GM21717 (cell line): ENCODE results near the gene OR13C9.
"Not testable (repeated sequence)": the region's sequence is repeated elsewhere in the genome, so short reads cannot be mapped to it uniquely, and the experiment has no call there.

Experiments
- ATAC-seq: cut with Tn5 transposase; IDR thresholded peaks from one replicate; pipeline ENCODE4 v1.9.1; 2021; ENCODE audit warnings: mild to moderate bottlenecking, moderate library complexity; ENCODE audit not compliant: unreplicated experiment

The OR13C9 gene, protein sequence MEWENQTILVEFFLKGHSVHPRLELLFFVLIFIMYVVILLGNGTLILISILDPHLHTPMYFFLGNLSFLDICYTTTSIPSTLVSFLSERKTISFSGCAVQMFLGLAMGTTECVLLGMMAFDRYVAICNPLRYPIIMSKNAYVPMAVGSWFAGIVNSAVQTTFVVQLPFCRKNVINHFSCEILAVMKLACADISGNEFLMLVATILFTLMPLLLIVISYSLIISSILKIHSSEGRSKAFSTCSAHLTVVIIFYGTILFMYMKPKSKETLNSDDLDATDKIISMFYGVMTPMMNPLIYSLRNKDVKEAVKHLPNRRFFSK

DNA sequence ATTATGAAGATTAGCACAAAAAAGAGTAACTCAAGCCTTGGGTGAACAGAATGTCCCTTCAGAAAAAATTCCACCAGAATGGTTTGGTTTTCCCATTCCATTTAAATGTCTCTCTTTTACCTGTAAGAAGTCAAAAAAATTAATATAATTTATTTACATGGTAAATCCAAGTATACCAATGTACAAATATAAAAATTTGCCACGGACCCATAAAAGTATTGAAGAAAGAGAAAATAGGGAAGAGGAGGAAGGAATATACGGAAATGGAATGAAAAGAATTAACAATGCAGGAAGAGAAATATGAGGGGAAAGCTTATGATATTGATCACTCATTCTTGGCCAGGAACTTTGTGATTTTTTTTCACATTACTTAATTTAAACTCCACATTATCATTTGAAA is at the start of gene OR13C9:
Gene OR13C9 (minus strand): TSS at position 101 of the 400 bp plus-strand sequence. CDS start 0 bp downstream, at position 101.
- no peak for ATAC-seq

DNA sequence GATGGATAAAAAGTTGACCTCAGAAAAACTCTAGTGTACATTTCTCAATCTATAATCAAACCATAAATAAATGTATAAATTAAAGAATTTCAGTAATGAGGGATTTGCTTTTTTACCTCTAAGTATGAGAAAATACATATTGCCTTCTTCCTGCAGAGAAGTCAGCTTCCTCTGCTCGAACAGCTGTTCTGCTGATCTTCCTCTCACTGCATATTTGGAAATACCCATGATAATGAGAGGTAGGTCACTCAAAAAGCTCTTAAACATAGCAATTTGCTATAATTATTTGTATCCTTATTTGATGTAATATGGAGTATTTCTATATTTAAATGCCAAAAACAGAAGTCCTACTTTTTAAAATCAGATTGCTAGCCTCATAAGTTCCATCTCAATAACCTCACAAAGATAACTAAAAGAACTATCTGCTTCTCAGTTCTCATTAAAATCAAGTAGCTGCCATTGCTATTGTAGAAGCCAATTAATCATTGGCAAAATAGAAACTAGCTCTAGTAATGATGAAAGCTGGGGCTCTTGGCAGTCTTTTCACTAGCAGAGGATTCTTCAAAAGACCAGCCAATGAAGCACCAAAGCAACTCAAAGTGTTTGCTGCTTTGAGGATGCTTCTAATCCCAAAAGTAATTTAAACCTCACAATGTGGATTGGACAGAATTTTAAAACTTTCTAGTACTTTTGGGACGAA is 40.6 kb upstream of the OR13C9 start:
- ATAC-seq: no peak

DNA sequence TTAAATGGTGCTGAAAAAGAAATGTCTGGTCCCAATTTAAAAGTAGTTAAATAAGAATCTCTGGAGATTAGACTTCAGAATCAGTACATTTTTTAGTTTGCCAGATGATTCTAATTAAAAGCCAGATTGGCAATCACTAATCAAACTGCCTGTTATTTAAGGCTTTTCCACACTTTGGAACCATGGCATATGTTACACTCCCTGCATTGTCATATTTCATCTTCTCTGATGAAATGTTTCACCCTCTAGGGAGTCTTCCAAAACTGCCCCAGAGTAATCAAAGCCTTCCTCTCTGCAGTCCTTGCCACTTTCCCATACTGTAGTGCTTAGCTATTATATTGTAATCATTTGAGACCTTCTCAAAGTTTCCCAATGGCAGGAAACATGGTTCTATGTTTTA is 17.5 kb upstream of the OR13C9 start:
- no peak for ATAC-seq

DNA sequence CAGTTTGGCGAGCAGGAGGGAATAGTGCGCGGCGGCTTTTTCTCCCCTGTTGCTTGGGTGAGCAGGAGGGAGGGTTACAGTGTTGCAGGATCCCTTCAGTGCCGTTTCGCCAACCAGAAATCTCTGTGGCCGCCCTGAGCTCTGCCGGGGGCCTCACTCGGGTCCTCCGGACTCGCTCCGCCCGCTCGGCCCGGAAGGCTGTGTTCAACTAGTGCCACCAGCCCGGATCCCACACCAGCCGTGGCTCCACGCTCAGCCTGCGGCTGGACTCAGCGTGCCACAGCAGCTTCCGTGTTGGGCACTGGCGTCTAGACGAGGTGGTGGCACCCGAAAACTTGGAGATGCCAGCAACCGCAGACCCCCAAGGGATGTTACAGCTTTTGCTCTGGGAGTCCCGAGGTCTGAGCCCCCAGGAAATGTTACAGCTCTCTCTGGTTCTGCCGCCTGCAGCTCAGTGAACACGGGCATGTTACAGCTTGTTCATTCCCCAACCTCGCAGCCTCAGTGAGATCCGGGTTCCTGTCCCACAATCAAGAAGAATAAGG is 16.0 kb upstream of the OR13C9 start:
- no peak for ATAC-seq

DNA sequence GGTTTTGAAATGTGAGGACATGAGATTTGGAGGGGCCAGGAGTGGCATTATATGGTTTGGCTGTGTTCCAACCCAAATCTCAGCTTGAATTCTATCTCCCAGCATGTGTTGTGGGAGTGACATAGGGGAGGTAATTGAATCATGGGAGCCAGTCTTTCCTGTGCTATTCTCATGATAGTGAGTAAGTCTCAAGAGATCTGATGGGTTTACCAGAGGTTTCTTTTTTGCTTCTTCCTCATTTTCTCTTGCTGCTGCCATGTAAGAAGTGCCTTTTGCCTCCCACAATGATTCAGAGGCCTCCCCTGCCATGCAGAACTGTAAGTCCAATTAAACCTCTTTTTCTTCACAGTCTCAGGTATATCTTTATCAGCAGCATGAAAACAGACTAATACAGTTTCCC is 8.0 kb upstream of the OR13C9 start:
- not testable (repeated sequence) for ATAC-seq

DNA sequence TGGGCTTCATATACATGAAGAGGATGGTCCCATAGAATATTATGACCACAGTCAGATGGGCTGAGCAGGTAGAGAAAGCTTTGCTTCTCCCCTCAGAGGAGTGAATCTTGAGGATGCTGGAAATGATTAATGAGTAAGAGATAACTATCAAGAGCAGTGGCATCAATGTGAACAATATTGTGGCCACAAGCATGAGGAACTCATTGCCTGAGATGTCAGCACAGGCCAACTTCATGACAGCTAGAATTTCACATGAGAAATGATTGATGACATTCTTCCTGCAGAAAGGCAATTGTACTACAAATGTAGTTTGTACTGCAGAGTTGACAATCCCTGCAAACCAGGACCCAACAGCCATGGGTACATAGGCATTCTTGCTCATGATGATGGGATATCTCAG is 586 bp downstream of the OR13C9 start:
- no peak for ATAC-seq

DNA sequence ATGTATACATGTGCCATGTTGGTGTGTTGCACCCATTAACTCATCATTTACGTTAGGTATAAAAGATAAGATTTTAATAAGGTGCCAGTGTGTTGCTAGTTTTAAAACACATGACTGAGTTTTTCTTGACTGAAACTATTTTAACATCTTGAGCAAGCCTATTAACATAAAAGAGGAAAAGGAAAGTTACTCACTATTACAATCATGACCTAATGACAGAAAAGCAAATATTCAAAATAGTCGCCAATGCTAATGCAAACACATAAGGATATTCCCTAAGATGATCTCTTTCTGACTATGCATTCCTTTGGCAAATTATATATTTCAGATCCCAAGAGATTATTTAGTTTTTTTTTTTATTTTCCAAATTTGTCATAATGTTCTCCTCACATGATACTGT is 6.8 kb downstream of the OR13C9 start:
- ATAC-seq: no peak

DNA sequence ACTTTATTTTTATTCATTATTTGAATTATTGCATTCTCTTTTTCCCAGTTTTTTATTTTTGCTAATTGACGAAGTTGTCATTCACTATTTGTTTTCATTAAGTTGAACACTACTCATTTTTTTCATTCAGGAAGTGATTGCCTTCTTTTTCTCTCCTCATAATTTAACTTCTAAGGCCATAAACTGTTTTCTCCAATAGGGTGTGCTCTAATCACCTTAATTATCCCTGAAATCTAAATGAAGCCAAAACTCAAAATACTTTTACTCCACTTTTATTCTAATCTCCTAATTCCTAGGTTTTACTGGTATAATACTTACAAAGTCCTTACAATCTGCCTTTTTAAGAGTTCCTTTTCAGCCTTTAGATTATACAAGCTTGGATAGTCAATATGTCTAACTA is 9.7 kb downstream of the OR13C9 start:
- ATAC-seq: no peak

DNA sequence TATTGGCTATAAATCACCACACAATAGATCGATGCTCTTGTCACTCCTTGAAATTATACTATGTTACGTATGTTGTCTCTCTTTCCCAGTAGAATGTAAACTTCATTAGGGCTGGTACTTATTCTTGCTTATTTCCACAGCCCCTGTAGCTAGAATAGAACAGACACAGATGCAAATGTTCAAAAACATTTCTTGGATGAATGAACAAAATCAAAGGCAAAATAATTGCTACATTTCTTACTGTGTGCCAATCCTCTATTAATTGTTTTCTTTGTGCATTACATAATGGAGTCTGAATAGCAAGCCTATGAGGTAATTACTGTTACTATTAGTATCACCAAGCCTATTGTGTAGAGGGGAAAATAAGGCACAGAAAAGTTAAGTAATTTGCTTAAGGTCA is 11.9 kb downstream of the OR13C9 start:
- no peak for ATAC-seq

DNA sequence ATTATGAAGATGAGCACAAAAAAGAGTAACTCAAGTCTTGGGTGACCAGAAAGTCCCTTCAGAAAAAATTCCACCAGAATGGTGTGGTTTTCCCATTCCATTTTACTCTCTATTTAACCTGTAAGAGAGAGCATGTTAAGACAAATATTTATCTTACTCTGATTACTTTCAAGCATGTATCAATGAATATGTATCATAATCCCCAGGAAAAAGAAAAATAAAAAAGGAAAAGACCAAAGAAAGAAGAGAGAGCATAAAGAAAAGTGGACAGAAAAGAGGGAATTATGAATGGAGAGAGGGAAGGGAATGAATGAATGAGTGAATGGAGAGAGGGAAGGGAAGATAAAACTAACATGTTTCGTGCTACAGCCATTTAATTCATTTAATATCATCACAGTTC is 12.5 kb downstream of the OR13C9 start, which contains the start of gene OR13C2:
Gene OR13C2 (minus strand): TSS at position 101 of the 400 bp plus-strand sequence. CDS start 0 bp downstream, at position 101.
- ATAC-seq: not testable (repeated sequence)

DNA sequence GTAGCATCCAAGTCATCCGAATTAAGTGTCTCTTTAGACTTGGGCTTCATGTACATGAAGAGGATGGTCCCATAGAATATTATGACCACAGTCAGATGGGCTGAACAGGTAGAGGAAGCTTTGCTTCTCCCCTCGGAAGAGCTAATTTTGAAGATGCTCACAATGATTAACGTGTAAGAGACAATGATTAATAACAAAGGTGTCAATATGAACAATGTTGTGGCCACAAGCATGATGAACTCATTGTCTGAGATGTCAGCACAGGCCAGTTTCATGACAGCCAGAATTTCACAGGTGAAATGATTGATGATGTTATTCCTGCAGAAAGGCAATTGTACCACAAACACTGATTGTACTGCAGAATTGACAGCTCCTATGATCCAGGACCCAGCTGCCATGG is 13.2 kb downstream of the OR13C9 start:
- no peak for ATAC-seq

DNA sequence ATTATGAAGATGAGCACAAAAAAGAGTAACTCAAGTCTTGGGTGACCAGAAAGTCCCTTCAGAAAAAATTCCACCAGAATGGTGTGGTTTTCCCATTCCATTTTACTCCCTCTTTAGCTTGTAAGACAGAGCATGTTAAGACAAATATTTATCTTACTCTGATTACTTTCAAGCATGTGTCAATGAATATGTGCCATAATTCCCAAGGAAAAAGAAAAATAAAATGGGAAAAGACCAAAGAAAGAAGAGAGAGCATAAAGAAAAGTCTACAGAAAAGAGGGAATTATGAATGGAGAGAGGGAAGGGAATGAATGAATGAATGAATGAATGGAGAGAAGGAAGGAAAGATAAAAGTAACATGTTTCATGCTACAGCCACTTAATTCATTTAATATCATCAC is 18.7 kb downstream of the OR13C9 start, which contains the start of gene OR13C5:
Gene OR13C5 (minus strand): TSS at position 101 of the 400 bp plus-strand sequence. CDS start 0 bp downstream, at position 101.
- ATAC-seq: not testable (repeated sequence)

DNA sequence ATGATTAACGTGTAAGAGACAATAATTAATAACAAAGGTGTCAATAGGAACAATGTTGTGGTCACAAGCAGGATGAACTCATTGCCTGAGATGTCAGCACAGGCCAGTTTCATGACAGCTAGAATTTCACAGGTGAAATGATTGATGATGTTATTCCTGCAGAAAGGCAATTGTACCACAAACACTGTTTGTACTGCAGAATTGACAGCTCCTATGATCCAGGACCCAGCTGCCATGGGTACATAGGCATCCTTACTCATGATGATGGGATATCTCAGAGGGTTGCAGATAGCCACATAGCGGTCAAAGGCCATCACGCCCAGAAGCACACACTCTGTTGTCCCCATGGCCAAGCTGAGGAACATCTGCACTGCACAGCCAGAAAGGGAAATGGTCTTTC is 19.3 kb downstream of the OR13C9 start:
- not testable (repeated sequence) for ATAC-seq

DNA sequence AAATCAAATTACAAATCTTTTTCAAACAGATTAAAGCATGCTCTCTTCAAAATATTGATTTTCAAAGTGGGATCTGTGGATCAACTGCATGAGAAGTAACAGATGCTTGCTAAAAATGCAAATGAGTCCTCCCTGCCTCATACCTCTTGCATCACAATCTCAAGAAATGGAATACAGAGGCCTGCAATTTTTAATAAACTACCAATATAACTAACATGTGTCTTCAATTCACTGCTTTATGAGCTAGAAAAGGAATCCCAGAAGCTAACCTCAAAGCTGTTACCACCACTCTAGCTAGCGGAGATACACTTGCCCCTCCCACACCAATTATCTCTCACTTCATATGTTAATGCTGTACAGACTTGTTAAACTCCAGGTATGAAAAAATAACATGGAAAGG is 28.4 kb downstream of the OR13C9 start:
- no peak for ATAC-seq

DNA sequence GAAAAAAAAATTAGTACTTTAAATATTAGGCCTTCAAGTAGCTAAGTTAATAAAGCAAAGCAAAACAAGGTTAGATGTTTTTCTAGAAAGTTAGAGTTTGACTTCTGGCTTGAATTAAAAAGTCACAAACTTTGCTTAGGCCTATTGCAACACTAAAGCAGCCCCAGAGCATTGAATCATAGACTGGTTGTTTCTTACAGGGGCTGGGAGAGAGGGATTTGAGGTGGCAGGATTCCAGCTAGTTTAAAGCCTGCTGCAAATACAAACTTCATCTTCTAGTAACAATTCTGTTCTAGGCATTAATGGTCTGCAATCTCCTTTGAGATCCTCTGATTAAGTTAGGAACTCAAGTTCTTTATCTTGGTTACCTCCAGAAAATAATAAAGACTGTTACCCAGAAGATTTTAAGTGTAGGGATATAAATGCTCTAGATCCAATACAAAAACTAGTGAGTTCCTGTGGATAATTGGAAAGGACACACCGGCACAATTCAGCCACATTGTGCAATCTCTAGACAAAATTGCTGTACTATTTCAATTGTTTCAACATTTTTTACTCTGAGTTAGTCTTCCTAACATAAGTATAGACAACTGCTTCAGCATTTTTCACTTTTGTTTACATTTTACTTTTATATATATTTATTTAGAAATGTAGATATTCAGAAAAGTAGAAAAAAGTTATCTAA is 31.4 kb downstream of the OR13C9 start:
- no peak for ATAC-seq

DNA sequence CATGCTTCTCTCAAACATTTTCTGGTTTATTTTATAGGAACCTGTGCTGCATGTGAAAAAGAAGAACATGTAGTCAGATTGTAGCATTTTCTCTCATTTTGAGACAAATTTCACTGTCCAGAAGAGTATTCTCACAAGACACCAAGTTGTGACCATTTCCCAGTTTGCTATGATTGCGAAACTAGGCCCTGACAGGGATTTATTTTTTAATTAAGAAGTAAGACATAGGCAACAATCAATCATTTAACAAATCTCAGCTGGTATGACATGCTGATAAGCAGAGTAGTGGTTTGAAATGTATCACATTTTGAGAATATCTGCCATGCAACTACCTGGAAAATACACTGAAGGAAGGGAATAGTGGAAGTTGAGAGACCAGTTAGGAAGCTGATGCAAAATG is 37.4 kb downstream of the OR13C9 start:
- no peak for ATAC-seq

DNA sequence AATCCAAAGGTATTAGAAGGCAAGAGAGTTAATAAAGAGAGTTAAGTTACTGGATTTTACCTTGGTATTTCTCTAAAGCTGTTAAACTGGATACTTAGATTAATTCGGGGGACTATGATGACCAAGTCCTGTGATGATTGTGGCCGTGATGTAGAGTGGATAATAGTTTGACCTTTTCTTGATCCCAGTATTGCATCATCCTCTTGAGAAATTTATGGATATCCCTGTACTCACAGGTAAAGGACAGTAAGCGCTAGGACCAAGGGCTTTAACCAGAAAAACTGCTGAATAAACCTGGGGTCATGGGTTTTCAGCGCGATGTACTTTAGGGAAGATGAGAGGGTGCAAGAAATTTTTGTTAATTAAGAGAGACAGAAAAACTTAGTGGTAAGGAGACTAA is 40.7 kb downstream of the OR13C9 start:
- ATAC-seq: no peak

DNA sequence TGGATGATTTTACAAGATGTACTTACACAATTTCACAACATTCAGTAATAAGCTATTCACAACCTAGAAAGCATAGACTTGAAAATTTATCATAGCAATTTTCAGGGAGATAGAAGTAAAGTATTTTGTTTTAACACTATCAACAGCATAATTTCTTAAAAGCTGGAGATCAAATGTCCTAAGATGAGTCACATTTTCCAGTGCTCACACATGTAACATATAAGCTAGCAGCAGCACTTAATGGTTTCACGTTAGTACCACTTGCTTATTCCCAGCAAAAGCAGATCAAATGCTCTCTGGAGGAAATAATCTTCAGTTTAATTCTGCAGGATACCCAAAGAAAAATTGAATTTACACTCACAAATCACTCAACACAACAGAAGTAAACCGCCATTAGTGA is 42.5 kb downstream of the OR13C9 start:
- no peak for ATAC-seq

DNA sequence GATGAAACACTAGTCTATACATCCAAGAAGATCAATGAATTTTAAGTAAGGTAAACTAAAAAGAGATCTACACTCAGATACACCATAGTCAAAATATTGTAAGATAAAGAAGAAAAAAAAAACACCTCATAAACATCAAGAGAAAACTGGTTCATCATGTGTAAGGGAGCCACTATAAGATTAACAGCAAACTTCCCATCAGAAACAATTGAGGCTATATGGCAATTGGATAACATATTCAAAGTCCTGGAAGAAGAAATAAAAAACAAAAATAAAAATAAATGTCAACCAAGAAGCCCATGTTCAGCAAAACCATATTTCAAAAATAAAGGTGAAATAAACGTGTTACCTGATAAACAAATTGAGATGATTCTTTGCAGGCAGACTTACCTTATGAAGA is 45.4 kb downstream of the OR13C9 start:
- no peak for ATAC-seq

DNA sequence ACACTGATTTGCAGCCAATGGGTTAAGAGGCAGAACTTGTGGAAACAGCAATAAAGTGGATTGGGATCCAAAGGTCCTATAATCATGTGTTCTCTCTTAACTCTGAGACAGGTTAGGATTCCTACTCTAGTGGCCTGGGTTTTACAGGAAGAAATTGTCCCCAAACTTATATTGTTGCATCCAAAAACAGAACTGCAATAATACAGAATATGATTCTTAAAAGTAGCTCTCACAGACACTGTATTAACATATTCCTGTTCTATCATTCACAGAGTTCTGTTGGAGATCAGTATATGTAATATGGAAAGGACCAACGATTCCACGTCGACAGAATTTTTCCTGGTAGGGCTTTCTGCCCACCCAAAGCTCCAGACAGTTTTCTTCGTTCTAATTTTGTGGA is 49.1 kb downstream of the OR13C9 start, which contains the start of gene OR13C8:
Gene OR13C8 (plus strand): TSS at position 301 of the 400 bp plus-strand sequence. CDS start 0 bp downstream, at position 301.
- ATAC-seq: no peak
